ENCODE results near the gene DARS1.

GRCh38 chr2:135904341-135904989 is 81.0 kb downstream of the DARS1 start:
- TF ChIP-seq NR2C2 (CRISPR knock-in tag; IDR thresholded peaks at IDR 0.05; ENCODE audit: borderline replicate concordance) (no peak), USF2 (IDR thresholded peaks at IDR 0.05; ENCODE audit: low read depth, low read length) (no peak), USF2 (CRISPR knock-in tag; IDR thresholded peaks at IDR 0.05; ENCODE audit: borderline replicate concordance) (no peak), ZNF274 (CRISPR knock-in tag; IDR thresholded peaks at IDR 0.05) (no peak), ZNF280B (CRISPR knock-in tag; IDR thresholded peaks at IDR 0.05; ENCODE audit: borderline replicate concordance) (no peak)
